WTC11 (cell line): Measurements from ENCODE around the gene DCAF17.

ENCODE experiments used
- CREB1 ChIP-seq: sonication (generic); formaldehyde crosslinking; IDR thresholded peaks from 2 replicates; pipeline ENCODE4 v1.8.0; 2023; ENCODE audit warnings: mild to moderate bottlenecking, missing genetic modification reagents
- CTCF ChIP-seq: fragments of 200-600 bp; IDR thresholded peaks from 2 replicates; pipeline ENCODE4 v1.8.0; 2022; ENCODE audit warnings: antibody characterized with exemption
- KAT7 ChIP-seq: sonication (generic); formaldehyde crosslinking; IDR thresholded peaks from 2 replicates; pipeline ENCODE4 v1.8.1; 2023; ENCODE audit warnings: missing genetic modification reagents, mild to moderate bottlenecking, borderline replicate concordance
- MLX ChIP-seq: sonication (generic); formaldehyde crosslinking; IDR thresholded peaks from 2 replicates; pipeline ENCODE4 v1.8.1; 2023; ENCODE audit warnings: mild to moderate bottlenecking, missing genetic modification reagents, moderate library complexity
- MYBL2 ChIP-seq: sonication (generic); formaldehyde crosslinking; IDR thresholded peaks from 2 replicates; pipeline ENCODE4 v1.8.1; 2023; ENCODE audit warnings: mild to moderate bottlenecking, moderate library complexity, missing genetic modification reagents
- TF ChIP-seq, protein P1 (sequence below): sonication (generic); formaldehyde crosslinking; IDR thresholded peaks from 2 replicates; pipeline ENCODE4 v1.8.0; 2022; ENCODE audit warnings: mild to moderate bottlenecking, missing genetic modification reagents
- TF ChIP-seq, protein P2 (sequence below): sonication (generic); formaldehyde crosslinking; IDR thresholded peaks from 2 replicates; pipeline ENCODE4 v1.8.1; 2022; ENCODE audit warnings: missing genetic modification reagents, borderline replicate concordance
- TF ChIP-seq, protein P3 (sequence below): sonication (generic); formaldehyde crosslinking; IDR thresholded peaks from 2 replicates; pipeline ENCODE4 v1.8.1; 2023; ENCODE audit warnings: mild to moderate bottlenecking, missing genetic modification reagents, moderate library complexity

DNA sequence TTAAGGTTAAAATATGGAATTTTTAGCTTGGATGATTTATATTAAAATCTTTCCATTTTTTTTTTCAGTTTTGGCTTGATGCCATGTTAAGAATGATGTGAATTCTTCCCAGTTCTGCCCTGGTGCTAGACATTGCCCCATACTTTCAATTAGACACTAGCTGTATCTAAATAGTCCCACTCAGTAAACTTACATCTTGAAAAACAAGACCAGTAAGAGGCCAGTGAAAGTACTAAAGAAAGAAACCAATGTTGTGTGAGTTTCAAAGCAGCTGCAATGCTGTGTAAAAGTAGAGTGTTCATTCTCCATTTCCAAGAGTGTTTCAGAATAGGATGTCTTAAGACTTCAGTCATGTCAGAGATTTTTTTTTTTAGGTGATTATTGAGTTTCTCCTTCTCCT, 48.3 kb downstream of the DCAF17 start:
- no peak for TF ChIP-seq MYBL2 (CRISPR knock-in tag)
- TF ChIP-seq, protein P1, sequence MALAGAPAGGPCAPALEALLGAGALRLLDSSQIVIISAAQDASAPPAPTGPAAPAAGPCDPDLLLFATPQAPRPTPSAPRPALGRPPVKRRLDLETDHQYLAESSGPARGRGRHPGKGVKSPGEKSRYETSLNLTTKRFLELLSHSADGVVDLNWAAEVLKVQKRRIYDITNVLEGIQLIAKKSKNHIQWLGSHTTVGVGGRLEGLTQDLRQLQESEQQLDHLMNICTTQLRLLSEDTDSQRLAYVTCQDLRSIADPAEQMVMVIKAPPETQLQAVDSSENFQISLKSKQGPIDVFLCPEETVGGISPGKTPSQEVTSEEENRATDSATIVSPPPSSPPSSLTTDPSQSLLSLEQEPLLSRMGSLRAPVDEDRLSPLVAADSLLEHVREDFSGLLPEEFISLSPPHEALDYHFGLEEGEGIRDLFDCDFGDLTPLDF (CRISPR knock-in tag), result no peak
- TF ChIP-seq, protein P2, sequence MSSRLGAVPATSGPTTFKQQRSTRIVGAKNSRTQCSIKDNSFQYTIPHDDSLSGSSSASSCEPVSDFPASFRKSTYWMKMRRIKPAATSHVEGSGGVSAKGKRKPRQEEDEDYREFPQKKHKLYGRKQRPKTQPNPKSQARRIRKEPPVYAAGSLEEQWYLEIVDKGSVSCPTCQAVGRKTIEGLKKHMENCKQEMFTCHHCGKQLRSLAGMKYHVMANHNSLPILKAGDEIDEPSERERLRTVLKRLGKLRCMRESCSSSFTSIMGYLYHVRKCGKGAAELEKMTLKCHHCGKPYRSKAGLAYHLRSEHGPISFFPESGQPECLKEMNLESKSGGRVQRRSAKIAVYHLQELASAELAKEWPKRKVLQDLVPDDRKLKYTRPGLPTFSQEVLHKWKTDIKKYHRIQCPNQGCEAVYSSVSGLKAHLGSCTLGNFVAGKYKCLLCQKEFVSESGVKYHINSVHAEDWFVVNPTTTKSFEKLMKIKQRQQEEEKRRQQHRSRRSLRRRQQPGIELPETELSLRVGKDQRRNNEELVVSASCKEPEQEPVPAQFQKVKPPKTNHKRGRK, result no peak
- TF ChIP-seq KAT7 (CRISPR knock-in tag), result no peak
- TF ChIP-seq MLX, result no peak
- no peak for TF ChIP-seq CTCF
- TF ChIP-seq, protein P3, sequence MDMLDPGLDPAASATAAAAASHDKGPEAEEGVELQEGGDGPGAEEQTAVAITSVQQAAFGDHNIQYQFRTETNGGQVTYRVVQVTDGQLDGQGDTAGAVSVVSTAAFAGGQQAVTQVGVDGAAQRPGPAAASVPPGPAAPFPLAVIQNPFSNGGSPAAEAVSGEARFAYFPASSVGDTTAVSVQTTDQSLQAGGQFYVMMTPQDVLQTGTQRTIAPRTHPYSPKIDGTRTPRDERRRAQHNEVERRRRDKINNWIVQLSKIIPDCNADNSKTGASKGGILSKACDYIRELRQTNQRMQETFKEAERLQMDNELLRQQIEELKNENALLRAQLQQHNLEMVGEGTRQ (CRISPR knock-in tag), result no peak
- TF ChIP-seq CREB1 (CRISPR knock-in tag), result no peak
